Upper lobe of right lung (tissue), 1 donor: Measurements from ENCODE around the gene PLEKHH3. TPM values are rescaled to one million over a fixed set of nuclear protein-coding genes. Genes with fewer than 3 reads are reported as not detected.

Source experiments
- ATAC-seq: fragments of 200-7000 bp; cut with Tn5 transposase; one replicate; pipeline ENCODE4 v1.9.1; 2020; ENCODE audit warnings: mild to moderate bottlenecking, moderate library complexity
- DNase-seq: peaks from one replicate; pipeline ENCODE4 v3.0.0-alpha.2; 2020
- H3K27ac ChIP-seq: fragments of 200-600 bp; one replicate; pipeline ENCODE4 v1.8.0; 2022
- H3K27me3 ChIP-seq: fragments of 200-600 bp; one replicate; pipeline ENCODE4 v1.8.0; 2022; ENCODE audit warnings: mild to moderate bottlenecking
- H3K36me3 ChIP-seq: fragments of 200-600 bp; one replicate; pipeline ENCODE4 v1.8.0; 2022
- H3K4me1 ChIP-seq: fragments of 200-600 bp; one replicate; pipeline ENCODE4 v1.8.0; 2022
- H3K4me3 ChIP-seq: fragments of 200-600 bp; one replicate; pipeline ENCODE4 v1.8.0; 2022; ENCODE audit warnings: mild to moderate bottlenecking
- H3K9me3 ChIP-seq: fragments of 200-600 bp; one replicate; pipeline ENCODE4 v1.8.0; 2022
- CTCF ChIP-seq: fragments of 200-600 bp; IDR thresholded peaks from one replicate; pipeline ENCODE4 v1.8.0; 2022; ENCODE audit warnings: antibody characterized with exemption
- intact Hi-C: fragments of 100-400 bp; cut with DNase I; formaldehyde crosslinking; loops from one replicate; pipeline ENCODE4 v1.11.0; 2022
- total RNA-seq: library from RNA; stranded (reverse); fragmentation: NEBNext Ultra II Directional; extraction: Animal tissue kit (Norgen Biotek cat#: 25700); gene quantifications from one replicate; pipeline ENCODE4 v1.2.1, GENCODE V29; 2021
- donor health status: DM: no; HTN: yes; CAD: no; lungs with severe emphysema.

The PLEKHH3 gene
- total RNA-seq, 1 donor from 2014 or later, result 26.4 TPM

GRCh38 chr17:42686520-42687128 lies 9.8 kb upstream of the PLEKHH3 start:
- Histone ChIP-seq H3K27me3 (no peaks in the 10 kb centered on the region), H3K36me3 (no peaks in the 10 kb centered on the region), H3K9me3 (no peaks in the 10 kb centered on the region), H3K4me3 (no peak overlapping the region), H3K27ac (no peak overlapping the region), H3K4me1 (peaks cover 24% of the 10 kb centered on the region)
- ATAC-seq, result no peak
- DNase-seq, result no peak
- no peak for TF ChIP-seq CTCF
- intact Hi-C loops, result no loop called here

- no peak overlapping the region for H3K4me3 ChIP-seq
- no peaks in the 10 kb centered on the region for H3K36me3 ChIP-seq
- DNase-seq, result no peak
- no peak for ATAC-seq
- intact Hi-C loops, result no loop called here
- H3K27ac ChIP-seq, result no peak overlapping the region
- H3K9me3 ChIP-seq, result no peaks in the 10 kb centered on the region
- peaks cover 26% of the 10 kb centered on the region for H3K4me1 ChIP-seq
- TF ChIP-seq CTCF, result no peak
- H3K27me3 ChIP-seq, result no peaks in the 10 kb centered on the region
Measured at GRCh38 chr17:42685831-42686230, 9.0 kb upstream of the PLEKHH3 start.

DNA sequence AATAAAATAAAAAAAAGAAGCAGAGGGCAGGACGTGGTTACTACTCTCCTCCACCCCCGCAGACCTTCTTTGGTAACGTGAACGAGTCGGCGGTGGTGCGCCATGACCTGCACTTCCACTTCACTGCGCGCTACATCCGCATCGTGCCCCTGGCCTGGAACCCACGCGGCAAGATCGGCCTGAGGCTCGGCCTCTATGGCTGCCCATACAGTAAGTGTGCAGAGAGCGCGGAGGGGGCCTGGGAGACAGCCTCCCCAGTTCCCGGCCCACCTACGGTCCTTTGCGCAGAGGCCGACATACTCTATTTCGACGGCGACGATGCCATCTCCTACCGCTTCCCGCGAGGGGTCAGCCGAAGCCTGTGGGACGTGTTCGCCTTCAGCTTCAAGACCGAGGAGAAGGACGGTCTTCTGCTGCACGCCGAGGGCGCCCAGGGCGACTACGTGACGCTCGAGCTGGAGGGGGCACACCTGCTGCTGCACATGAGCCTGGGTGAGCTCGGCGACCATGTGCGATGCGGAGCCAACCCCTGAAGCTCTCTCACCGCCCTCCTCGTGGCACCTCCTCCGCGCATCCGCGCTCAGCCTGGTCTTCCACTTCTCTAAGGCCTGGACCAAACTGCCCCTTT lies 8.2 kb upstream of the PLEKHH3 start:
- H3K27me3 ChIP-seq, result no peaks in the 10 kb centered on the region
- H3K4me3 ChIP-seq, result no peak overlapping the region
- intact Hi-C loops, result no loop called here
- H3K27ac ChIP-seq, result no peak overlapping the region
- no peak for TF ChIP-seq CTCF
- no peaks in the 10 kb centered on the region for H3K9me3 ChIP-seq
- ATAC-seq (no peak), DNase-seq (no peak)
- H3K4me1 ChIP-seq, result peaks cover 33% of the 10 kb centered on the region
- no peaks in the 10 kb centered on the region for H3K36me3 ChIP-seq

- peak; percentile 18 for ATAC-seq
- peak; percentile 78 for DNase-seq
- H3K4me1 ChIP-seq, result peaks cover 48% of the 10 kb centered on the region
- no peak overlapping the region for H3K27ac ChIP-seq
- no peaks in the 10 kb centered on the region for H3K9me3 ChIP-seq
- H3K36me3 ChIP-seq, result no peaks in the 10 kb centered on the region
- H3K27me3 ChIP-seq, result no peaks in the 10 kb centered on the region
- intact Hi-C loops, result no loop called here
- peak overlapping the region; percentile 48 for H3K4me3 ChIP-seq
- no peak for TF ChIP-seq CTCF
Measured at GRCh38 chr17:42683407-42684034, 6.7 kb upstream of the PLEKHH3 start.

DNA sequence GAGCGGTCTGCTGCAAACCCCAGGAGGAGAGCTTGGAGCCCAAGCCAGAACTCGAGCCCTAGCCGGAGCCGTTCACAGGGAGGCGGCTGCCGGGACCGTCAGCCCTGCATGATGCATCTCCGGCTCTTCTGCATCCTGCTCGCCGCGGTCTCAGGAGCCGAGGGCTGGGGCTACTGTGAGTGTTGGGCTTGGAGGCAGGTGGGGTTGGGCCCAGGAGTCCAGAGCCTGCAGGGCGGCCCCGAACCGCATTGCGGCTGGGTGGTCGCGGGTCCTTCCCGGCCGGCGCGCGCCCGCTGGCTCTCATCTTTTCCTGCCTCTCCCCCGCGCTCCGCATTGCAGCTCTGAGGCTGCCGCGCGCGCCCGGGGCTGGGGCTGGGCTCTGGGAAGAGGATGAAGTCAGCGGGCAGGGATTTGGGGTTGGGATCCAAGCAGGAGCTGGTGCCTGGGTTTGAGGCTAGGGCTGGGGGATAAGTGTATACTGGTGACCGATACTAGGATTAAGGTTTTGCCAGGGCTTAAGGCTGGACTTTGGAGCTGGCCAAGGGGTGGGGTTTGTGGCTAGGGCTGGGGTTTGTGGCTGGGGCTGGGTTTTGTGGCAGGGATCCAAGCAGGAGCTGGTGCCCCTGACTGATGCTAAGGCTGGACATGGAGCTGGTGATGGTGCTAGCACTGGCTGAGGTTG lies 6.1 kb upstream of the PLEKHH3 start:
- ATAC-seq (no peak), DNase-seq (no peak)
- H3K4me3 ChIP-seq, result peak overlapping the region; percentile 48
- H3K9me3 ChIP-seq, result no peaks in the 10 kb centered on the region
- H3K27ac ChIP-seq, result no peak overlapping the region
- H3K27me3 ChIP-seq, result no peaks in the 10 kb centered on the region
- intact Hi-C loops, result no loop called here
- no peaks in the 10 kb centered on the region for H3K36me3 ChIP-seq
- no peak for TF ChIP-seq CTCF
- peaks cover 49% of the 10 kb centered on the region for H3K4me1 ChIP-seq
